Cardiac muscle cell (in vitro differentiated cells and primary cell): ENCODE data around the gene ESYT3. TPM values are rescaled to one million over a fixed set of nuclear protein-coding genes. Genes with fewer than 3 reads are reported as not detected.

ENCODE experiments used
- DNase-seq, 2 donors: peaks; one replicate each; pipeline versions ENCODE4 v3.0.0 to v3.0.0-alpha.2; 2010 to 2017; ENCODE audit warnings: low read depth in 1 of 2, low spot score in 1 of 2
- H3K27ac ChIP-seq: fragments of 200-600 bp; sonication (generic); 2 replicates; pipeline ENCODE4 v1.5.1; 2016
- H3K27me3 ChIP-seq: fragments of 200-600 bp; sonication (generic); 2 replicates; pipeline ENCODE4 v1.6.0; 2016; ENCODE audit warnings: control low read depth
- H3K36me3 ChIP-seq: fragments of 200-600 bp; sonication (generic); 2 replicates; pipeline ENCODE4 v1.5.1; 2016; ENCODE audit warnings: control low read depth
- H3K4me1 ChIP-seq: fragments of 200-600 bp; sonication (generic); 2 replicates; pipeline ENCODE4 v1.8.1; 2017; ENCODE audit warnings: low read depth, mild to moderate bottlenecking, mixed run types
- H3K4me3 ChIP-seq: fragments of 200-600 bp; sonication (generic); 2 replicates; pipeline ENCODE4 v1.5.1; 2016; ENCODE audit warnings: mild to moderate bottlenecking
- H3K9me3 ChIP-seq: fragments of 200-600 bp; sonication (generic); 2 replicates; pipeline ENCODE4 v1.5.1; 2017; ENCODE audit warnings: low read depth, mild to moderate bottlenecking, control low read depth
- polyA plus RNA-seq: library from polyadenylated mRNA; unstranded; fragments of >200 nt; fragmentation: Nextera tagmentation; extraction: Ambion mirVana; gene quantifications from 2 replicates; pipeline ENCODE4 v1.2.1, GENCODE V29; 2016
- total RNA-seq: library from RNA; depleted of rRNA; stranded (reverse); fragments of >200 nt; gene quantifications from 2 replicates; pipeline ENCODE4 v1.2.3, GENCODE V29; 2016
- TF ChIP-seq, protein P1 (sequence below): IDR thresholded peaks from 2 replicates; pipeline ENCODE4 v1.5.1; 2012; ENCODE audit warnings: low read depth, mild to moderate bottlenecking, low read length

Gene ESYT3
- total and polyA plus RNA-seq, 2 experiments from 2014 or later = 1.8 to 6.3 TPM

DNA sequence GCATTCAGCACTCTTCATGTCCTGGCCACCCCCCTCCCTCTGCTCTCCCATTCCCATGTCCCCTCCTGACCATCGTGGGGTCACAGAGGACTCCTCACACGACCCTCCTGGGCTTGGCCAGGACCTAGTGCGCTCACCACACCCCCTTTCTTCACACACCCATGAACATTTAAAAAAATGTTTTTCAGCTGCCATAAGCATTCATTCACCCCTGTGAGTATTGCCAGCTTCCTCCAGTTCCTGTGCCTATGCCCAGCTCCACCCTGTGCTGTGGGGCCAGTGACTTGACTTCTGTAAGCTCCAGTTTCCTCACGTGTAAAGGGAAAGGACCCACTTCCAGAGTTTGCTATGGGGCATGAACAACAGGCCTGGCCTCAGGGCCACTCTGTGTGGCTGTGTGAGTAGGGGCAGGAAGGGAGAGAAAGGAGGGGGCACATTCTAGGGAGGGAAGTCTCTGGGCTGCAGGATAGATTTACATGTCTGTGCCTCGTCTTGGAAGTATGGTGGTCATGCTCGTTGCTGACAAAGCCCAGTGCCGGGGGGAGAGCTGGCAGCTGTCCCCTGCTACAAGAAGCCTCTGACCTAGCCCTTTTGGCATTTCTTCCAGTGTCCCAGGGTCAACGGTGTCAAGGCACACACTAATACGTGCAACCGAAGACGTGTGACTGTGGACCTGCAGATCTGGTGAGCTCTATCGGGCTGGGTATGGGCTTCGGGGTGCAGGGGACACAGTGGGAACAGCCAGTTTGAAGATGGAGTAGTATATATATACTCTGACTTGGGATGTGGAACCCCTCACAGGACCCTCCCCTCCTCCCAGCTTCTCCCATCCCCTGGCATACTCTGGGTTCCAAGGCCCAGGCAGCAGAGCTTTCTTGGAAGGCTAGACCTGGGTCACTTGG, 22.8 kb downstream of the ESYT3 start:
- DNase-seq = no peak
- Histone ChIP-seq H3K27me3 (no peaks in the 10 kb centered on the region), H3K36me3 (no peaks in the 10 kb centered on the region), H3K4me1 (no peaks in the 10 kb centered on the region), H3K27ac (no peak overlapping the region), H3K9me3 (no peaks in the 10 kb centered on the region), H3K4me3 (no peak overlapping the region)
- TF ChIP-seq, protein P1, sequence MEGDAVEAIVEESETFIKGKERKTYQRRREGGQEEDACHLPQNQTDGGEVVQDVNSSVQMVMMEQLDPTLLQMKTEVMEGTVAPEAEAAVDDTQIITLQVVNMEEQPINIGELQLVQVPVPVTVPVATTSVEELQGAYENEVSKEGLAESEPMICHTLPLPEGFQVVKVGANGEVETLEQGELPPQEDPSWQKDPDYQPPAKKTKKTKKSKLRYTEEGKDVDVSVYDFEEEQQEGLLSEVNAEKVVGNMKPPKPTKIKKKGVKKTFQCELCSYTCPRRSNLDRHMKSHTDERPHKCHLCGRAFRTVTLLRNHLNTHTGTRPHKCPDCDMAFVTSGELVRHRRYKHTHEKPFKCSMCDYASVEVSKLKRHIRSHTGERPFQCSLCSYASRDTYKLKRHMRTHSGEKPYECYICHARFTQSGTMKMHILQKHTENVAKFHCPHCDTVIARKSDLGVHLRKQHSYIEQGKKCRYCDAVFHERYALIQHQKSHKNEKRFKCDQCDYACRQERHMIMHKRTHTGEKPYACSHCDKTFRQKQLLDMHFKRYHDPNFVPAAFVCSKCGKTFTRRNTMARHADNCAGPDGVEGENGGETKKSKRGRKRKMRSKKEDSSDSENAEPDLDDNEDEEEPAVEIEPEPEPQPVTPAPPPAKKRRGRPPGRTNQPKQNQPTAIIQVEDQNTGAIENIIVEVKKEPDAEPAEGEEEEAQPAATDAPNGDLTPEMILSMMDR = no peak

DNA sequence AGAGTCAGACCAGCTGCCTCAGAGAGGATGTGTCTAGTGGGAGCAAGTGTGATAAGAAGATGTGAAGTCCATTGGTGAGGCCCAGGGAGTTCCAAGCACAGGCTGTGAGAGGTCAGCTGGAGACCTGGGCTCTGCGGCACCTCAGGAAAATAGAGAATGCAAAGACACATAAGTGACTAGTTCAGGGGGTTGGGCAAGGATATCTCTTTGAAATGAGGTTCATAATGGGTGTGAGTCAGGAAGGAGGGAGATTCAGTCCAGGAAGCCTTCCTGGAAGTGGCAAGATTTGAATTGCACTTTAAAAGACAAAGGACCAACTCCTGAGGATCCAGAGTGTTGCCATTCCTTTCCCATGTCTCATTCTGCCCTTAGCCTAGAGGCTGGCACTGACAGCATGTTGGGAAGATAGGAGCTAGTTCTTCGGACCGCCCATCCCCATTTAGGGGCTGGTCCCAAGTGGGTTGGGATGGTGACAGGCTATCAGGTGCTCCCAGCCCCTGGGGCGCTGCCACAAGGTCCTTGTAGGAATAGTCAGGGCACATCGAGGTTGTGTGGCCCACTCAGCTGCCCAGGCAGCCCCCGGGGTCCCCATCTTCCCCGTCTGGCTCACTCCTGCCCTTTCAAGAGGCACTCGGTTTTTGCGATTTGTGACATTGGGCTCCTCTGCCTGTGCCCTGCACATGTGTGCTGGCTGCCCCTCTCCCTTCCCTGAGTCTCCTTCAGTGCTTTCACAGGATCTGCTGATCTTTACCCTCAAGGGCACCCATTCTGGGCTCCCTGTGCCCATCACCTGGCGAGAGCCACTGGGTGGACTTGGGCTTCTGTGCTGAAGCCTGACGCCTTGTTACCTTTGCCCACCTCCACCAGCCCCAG, 23.7 kb downstream of the ESYT3 start:
- Histone ChIP-seq H3K36me3 (no peaks in the 10 kb centered on the region), H3K27ac (no peak overlapping the region), H3K4me3 (no peak overlapping the region), H3K4me1 (no peaks in the 10 kb centered on the region), H3K27me3 (no peaks in the 10 kb centered on the region), H3K9me3 (no peaks in the 10 kb centered on the region)
- no peak for DNase-seq
- TF ChIP-seq, protein P1 = no peak

DNA sequence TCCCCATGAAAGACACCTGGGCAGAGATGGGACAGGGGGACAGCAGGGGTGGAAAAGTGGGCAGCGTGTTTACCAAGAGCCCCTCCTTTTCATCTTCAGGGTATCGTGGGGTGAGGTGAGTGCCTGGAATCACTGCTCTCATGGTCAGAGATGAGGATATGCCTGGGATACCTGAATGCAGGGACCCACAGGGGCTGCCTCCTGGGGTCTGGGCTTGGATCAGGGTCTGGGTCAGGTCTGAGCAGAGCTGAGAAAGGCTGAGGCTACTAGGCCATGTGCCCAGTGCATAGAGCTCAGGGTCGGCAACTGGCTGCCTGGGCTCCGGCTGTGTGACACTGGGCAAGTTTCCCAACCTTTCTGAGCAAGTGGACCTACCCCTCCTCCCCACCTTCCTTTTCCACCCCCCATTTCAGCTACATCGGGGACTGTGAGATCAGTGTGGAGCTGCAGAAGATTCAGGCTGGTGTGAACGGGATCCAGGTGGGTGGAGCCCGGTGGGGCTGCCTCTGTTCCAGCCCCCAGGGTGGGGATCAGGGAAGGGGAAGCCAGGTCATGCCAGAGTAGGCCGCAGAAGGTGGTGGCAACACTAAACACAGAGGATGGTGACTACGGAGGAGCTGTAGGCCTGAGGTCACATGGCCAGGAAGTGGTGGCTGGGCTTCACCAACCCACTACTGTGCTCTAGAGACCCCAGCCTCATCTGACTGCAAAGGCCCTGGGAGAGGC, 24.5 kb downstream of the ESYT3 start:
- TF ChIP-seq, protein P1 = no peak
- DNase-seq = no peak
- no peak overlapping the region for H3K27ac ChIP-seq
- no peaks in the 10 kb centered on the region for H3K36me3 ChIP-seq
- no peaks in the 10 kb centered on the region for H3K4me1 ChIP-seq
- H3K4me3 ChIP-seq = no peak overlapping the region
- no peaks in the 10 kb centered on the region for H3K27me3 ChIP-seq
- no peaks in the 10 kb centered on the region for H3K9me3 ChIP-seq

DNA sequence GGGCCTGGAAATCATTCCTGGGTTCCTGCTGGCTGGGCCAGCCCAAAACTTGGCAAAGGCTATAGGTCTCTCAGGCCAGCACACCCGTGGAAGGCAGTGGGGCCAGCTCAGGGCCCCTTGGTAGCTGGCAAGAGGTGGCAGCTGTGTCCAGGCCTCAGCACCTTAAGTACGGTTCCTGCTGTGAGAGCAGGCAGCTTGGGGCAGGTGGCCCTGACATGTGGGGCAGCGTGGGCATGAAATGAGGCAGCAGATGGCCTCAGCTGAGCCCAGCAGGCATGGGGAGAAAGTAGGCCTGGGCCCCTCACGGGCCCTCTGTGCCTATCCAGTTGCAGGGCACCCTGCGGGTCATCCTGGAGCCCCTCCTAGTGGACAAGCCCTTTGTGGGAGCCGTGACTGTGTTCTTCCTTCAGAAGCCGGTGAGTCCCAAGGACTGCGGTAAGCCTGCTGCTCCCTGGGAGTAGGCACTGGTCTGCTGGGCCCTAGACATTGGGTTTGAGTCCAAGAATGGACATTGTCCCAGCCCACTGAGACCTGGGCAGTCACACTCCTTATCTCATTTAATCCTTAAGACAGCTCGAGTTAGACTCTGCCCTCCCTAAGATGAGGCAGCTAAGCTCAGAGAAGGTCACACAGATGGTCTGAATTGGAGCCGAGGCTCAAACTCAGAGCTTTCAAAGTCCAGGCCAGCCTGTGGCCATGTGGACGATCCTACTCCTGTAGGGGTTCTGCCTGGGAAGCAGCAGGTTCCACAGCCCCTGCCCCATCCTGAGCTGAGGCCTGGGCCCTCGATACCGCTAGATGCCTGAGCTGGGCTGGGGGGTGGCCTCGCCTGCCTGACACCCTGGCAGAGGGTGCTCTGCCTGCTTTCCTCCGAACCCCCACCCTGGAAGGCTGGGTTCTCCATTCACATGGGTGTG, 25.5 kb downstream of the ESYT3 start:
- TF ChIP-seq, protein P1 = no peak
- Histone ChIP-seq H3K36me3 (no peaks in the 10 kb centered on the region), H3K4me1 (no peaks in the 10 kb centered on the region), H3K27me3 (no peaks in the 10 kb centered on the region), H3K4me3 (no peak overlapping the region), H3K27ac (no peak overlapping the region), H3K9me3 (no peaks in the 10 kb centered on the region)
- DNase-seq = no peak
